CD8-positive, alpha-beta memory T cell (primary cell): ENCODE data around the gene WNT7A. TPM values are rescaled to one million over a fixed set of nuclear protein-coding genes. Genes with fewer than 3 reads are reported as not detected.

Source experiments
- CTCF ChIA-PET: fragments of 350-600 bp; sonication (Branson Sonifier 250); formaldehyde crosslinking; loops from one replicate; lab custom pipeline; 2021; ENCODE audit warnings: antibody characterized with exemption; lab: Charles Lee
- POLR2A ChIA-PET: fragments of 350-600 bp; sonication (Branson Sonifier 250); formaldehyde crosslinking; loops from one replicate; lab custom pipeline; 2021; ENCODE audit warnings: antibody characterized with exemption; lab: Charles Lee
- DNase-seq, 5 donors: peaks; one replicate each; pipeline versions ENCODE4 v3.0.0 to v3.0.0-alpha.2; 2020 to 2022; ENCODE audit warnings: mixed read lengths in 1 of 5
- H3K27ac ChIP-seq: one replicate; pipeline ENCODE4 v1.7.0; 2013; ENCODE audit warnings: low read depth, mild to moderate bottlenecking, low read length, moderate library complexity
- H3K27me3 ChIP-seq: 2 replicates; pipeline ENCODE4 v1.7.0; 2013; ENCODE audit warnings: low read length, mild to moderate bottlenecking; ENCODE audit not compliant: insufficient read depth, poor library complexity, severe bottlenecking
- H3K36me3 ChIP-seq: 2 replicates; pipeline ENCODE4 v1.7.0; 2013; ENCODE audit warnings: mild to moderate bottlenecking, low read length, moderate library complexity; ENCODE audit not compliant: insufficient read depth
- H3K4me1 ChIP-seq: 2 replicates; pipeline ENCODE4 v1.7.0; 2013; ENCODE audit warnings: mild to moderate bottlenecking, low read length, moderate library complexity; ENCODE audit not compliant: insufficient read depth
- H3K4me3 ChIP-seq: 2 replicates; pipeline ENCODE4 v1.7.0; 2013; ENCODE audit warnings: mild to moderate bottlenecking, low read length
- H3K9me3 ChIP-seq: 2 replicates; pipeline ENCODE4 v1.7.0; 2013; ENCODE audit warnings: mild to moderate bottlenecking, low read length
- H3K27ac Mint-ChIP-seq, 8 donors: one replicate each; pipeline ENCODE4 v1.8.0; 2020 to 2021; ENCODE audit warnings: mixed read lengths in 8 of 8, mild to moderate bottlenecking in 6 of 8, inconsistent platforms in 3 of 8, moderate library complexity in 3 of 8
- H3K27me3 Mint-ChIP-seq, 2 donors: one replicate each; pipeline ENCODE4 v1.8.0; 2020 to 2021; ENCODE audit warnings: mixed read lengths in 2 of 2, mild to moderate bottlenecking in 1 of 2, moderate library complexity in 1 of 2
- H3K36me3 Mint-ChIP-seq, 3 donors: one replicate each; pipeline ENCODE4 v1.8.0; 2020 to 2021; ENCODE audit warnings: mixed read lengths in 3 of 3, inconsistent platforms in 1 of 3, mild to moderate bottlenecking in 1 of 3
- H3K4me1 Mint-ChIP-seq, 3 donors: one replicate each; pipeline ENCODE4 v1.8.0; 2020 to 2021; ENCODE audit warnings: mixed read lengths in 3 of 3, inconsistent platforms in 1 of 3, mild to moderate bottlenecking in 1 of 3
- H3K4me3 Mint-ChIP-seq, 7 donors: one replicate each; pipeline ENCODE4 v1.8.0; 2020 to 2021; ENCODE audit warnings: mixed read lengths in 7 of 7, mild to moderate bottlenecking in 6 of 7, moderate library complexity in 4 of 7, inconsistent platforms in 2 of 7
- H3K9me3 Mint-ChIP-seq, 5 donors: one replicate each; pipeline ENCODE4 v1.8.0; 2020 to 2022; ENCODE audit warnings: mixed read lengths in 5 of 5, mild to moderate bottlenecking in 3 of 5, moderate library complexity in 2 of 5, inconsistent platforms in 1 of 5
- polyA plus RNA-seq: library from polyadenylated mRNA; unstranded; fragments of 300-500 nt; fragmentation: Illumina TruSeq; gene quantifications from one replicate; pipeline ENCODE4 v1.2.3, GENCODE V29; 2021
- total RNA-seq, 2 experiments: library from RNA; stranded (reverse); gene quantifications; one replicate each; pipeline ENCODE4 v1.2.3, GENCODE V29; 2021

WNT7A gene
- total and polyA plus RNA-seq, 3 experiments from 2014 or later = 0.31 to 1.5 (median 0.38) TPM

DNA sequence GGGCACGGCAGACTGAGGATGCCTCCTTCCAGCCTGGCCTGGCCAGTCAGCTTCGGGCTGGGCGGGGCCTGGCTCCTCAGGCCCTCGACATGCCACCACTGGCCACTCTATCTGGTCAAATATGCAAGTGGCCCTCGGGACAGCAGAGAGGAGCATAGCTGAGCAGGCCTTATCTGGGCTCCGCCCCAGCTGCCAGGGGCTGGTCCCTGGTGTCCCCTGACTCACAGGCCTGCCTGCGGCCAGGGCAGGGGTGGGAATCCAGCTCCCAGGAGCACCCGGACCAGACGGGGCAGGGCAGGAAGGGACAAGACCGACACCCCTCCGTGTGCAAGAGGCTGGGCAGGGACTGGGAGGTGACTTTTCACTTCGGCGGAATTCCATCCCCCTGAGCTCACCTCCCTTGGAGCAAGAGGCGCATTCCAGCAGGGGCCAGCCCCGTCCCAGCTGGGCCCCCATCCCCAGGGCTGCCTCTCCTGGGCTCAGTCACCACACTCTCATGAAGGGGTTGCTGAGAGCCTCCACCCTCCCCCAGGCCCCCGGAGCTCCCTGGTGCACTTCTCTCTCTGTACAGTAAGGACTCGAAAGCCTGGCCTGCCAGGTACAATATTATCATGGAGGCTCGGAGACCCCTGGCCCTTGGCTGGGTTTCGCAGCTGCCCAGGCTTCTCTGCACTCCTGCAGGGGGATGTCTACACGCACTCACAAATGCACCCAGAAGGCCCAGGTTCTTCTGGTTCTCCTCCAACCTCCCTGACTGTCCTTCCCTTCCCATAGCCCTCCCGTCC lies 29.5 kb downstream of the WNT7A start:
- POLR2A ChIA-PET = no interaction called here
- peak overlapping the region in 1 of 8 donors; percentile 34 for H3K27ac Mint-ChIP-seq

DNA sequence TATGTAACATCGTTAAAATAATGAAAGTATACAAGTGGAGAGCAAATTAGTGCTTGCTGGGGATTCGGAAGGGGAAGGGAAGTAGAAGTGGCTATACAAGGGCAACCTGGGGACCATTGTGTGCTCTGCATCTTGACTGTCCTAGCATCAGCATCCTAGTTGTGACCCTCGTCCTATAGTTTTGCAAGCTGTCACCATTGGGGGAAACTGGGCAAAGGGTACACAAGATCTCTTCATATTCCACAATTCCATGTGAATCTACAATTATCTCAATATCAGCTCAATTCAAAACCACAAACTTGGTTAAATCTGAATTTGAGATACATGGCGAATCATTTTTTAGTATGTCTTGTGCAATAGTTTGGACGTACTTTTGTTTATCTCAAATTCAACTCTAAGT lies 30.9 kb downstream of the WNT7A start:
- Histone ChIP-seq H3K4me3 (no peak overlapping the region), H3K4me1 (no peaks in the 10 kb centered on the region), H3K36me3 (no peaks in the 10 kb centered on the region), H3K27ac (no peak overlapping the region), H3K9me3 (no peaks in the 10 kb centered on the region), H3K27me3 (peaks cover 4% of the 10 kb centered on the region)
- Mint-ChIP-seq H3K4me1 (peaks cover 2 to 15% (median 5%) of the 10 kb centered on the region in 3 donors), H3K4me3 (no peak overlapping the region), H3K27ac (no peak overlapping the region), H3K27me3 (peaks cover 8 to 16% of the 10 kb centered on the region in 2 donors), H3K9me3 (no peaks in the 10 kb centered on the region), H3K36me3 (peaks cover 0 to 5% (median 5%) of the 10 kb centered on the region in 3 donors)
- no peak for DNase-seq
- ChIA-PET POLR2A (no interaction called here), CTCF (interaction anchor here (1.3 kb wide), 1 partner anchor 32 kb away, joined by 3 read pairs; no protein-coding TSS in a partner anchor)

More for the DNA sequence above, 29.5 kb downstream of the WNT7A start:
- Histone ChIP-seq H3K27me3 (no peaks in the 10 kb centered on the region), H3K4me1 (no peaks in the 10 kb centered on the region), H3K27ac (no peak overlapping the region), H3K36me3 (no peaks in the 10 kb centered on the region), H3K9me3 (no peaks in the 10 kb centered on the region), H3K4me3 (no peak overlapping the region)
- no peak overlapping the region for H3K4me3 Mint-ChIP-seq
- H3K36me3 Mint-ChIP-seq = peaks cover 0 to 7% (median 5%) of the 10 kb centered on the region in 3 donors
- peaks cover 2 to 18% (median 5%) of the 10 kb centered on the region in 3 donors for H3K4me1 Mint-ChIP-seq
- no peak for DNase-seq
- no peaks in the 10 kb centered on the region for H3K9me3 Mint-ChIP-seq
- peaks cover 8 to 16% of the 10 kb centered on the region in 2 donors for H3K27me3 Mint-ChIP-seq
- CTCF ChIA-PET = interaction anchor here (0.9 kb wide), 1 partner anchor 12 kb away, joined by 4 read pairs; no protein-coding TSS in a partner anchor

DNA sequence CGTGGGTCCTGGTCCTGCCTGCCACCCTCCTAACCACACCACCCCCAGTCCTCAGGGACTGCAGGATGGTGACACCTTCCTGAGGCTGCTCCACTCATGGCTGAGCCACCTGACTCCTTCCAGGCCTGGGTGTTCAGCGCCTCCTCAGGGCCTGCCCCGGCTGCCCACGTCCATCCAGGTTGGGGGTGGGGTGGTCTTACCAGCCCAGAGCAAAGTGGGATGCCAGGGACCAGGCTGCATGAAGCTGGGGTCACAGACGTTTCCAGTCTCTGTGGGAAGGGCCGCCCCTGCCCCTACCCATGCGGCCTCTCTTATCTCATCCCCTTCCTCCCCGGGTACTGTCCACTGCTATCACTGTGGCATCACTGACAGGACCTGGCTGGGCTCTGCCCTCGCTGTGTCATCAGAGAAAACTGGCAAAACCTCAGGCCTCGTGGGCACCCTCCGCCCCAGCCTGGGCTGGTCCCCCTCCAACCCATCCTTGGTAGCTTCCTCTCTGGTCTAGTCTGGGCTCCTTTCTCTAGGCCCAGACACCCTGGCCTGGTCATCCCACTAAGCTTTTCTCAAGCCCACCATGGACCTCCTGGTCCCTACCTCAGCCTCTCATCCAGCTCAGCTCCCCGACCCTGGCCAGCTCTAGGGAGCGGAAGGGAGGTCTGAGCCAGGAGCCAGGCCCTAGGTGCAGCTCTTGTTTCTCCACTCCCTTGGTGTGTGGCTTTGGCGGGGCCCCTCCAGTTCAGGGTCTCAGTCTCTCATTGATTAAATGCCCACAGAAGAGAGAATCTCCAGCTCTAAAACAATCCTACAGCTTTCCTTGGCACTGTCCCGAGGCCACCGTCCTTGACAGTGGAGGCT lies 32.9 kb downstream of the WNT7A start:
- POLR2A ChIA-PET = no interaction called here

GRCh38 chr3:13846238-13846637 lies 33.6 kb downstream of the WNT7A start:
- Mint-ChIP-seq H3K9me3 (no peaks in the 10 kb centered on the region), H3K4me1 (peaks cover 0 to 5% (median 0%) of the 10 kb centered on the region in 3 donors), H3K27me3 (peaks cover 5 to 10% of the 10 kb centered on the region in 2 donors), H3K27ac (peak overlapping the region in 1 of 8 donors; percentile 39), H3K4me3 (no peak overlapping the region), H3K36me3 (peaks cover 0 to 5% (median 1%) of the 10 kb centered on the region in 3 donors)
- Histone ChIP-seq H3K9me3 (no peaks in the 10 kb centered on the region), H3K27me3 (peaks cover 4% of the 10 kb centered on the region), H3K4me3 (no peak overlapping the region), H3K4me1 (no peaks in the 10 kb centered on the region), H3K27ac (no peak overlapping the region), H3K36me3 (no peaks in the 10 kb centered on the region)
- ChIA-PET POLR2A (no interaction called here), CTCF (interaction anchor here (1.2 kb wide), 1 partner anchor 196 kb away, joined by 3 read pairs; no protein-coding TSS in a partner anchor)
- DNase-seq = no peak

More for the DNA sequence above, 32.9 kb downstream of the WNT7A start:
- Histone ChIP-seq H3K4me1 (no peaks in the 10 kb centered on the region), H3K4me3 (no peak overlapping the region), H3K27me3 (peaks cover 4% of the 10 kb centered on the region), H3K27ac (no peak overlapping the region), H3K36me3 (no peaks in the 10 kb centered on the region), H3K9me3 (no peaks in the 10 kb centered on the region)
- Mint-ChIP-seq H3K4me3 (no peak overlapping the region), H3K36me3 (peaks cover 0 to 5% (median 3%) of the 10 kb centered on the region in 3 donors), H3K27me3 (peaks cover 5 to 16% of the 10 kb centered on the region in 2 donors), H3K4me1 (peaks cover 0 to 5% (median 5%) of the 10 kb centered on the region in 3 donors), H3K9me3 (no peaks in the 10 kb centered on the region), H3K27ac (no peak overlapping the region)
- CTCF ChIA-PET = interaction anchor here (1.2 kb wide), 1 partner anchor 197 kb away, joined by 3 read pairs; no protein-coding TSS in a partner anchor
- DNase-seq = no peak

DNA sequence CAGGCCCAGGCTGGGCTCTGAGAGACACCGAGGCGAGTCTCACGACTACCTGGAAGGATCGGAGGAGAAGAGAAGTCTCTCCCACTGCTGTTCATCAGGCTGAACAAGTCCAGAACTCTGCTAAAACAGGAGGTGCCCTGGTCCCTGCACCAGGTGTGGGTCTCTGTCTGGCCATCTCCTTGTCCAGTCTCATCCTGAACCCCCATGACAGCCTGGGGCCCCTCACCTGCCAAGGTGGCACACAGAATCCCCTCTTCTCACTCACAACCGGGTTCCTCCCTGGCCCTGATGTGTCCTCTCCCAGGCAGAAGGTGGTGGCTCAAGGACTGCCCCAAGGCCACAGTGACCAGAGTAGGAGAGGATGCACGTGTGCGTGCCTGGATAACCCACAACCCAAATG lies 34.1 kb downstream of the WNT7A start:
- ChIA-PET POLR2A (no interaction called here), CTCF (interaction anchor here (1.1 kb wide), 1 partner anchor 35 kb away, joined by 3 read pairs; no protein-coding TSS in a partner anchor)
- Histone ChIP-seq H3K27ac (no peak overlapping the region), H3K4me1 (no peaks in the 10 kb centered on the region), H3K36me3 (no peaks in the 10 kb centered on the region), H3K9me3 (no peaks in the 10 kb centered on the region), H3K4me3 (no peak overlapping the region), H3K27me3 (peaks cover 4% of the 10 kb centered on the region)
- Mint-ChIP-seq H3K27me3 (peaks cover 3 to 5% of the 10 kb centered on the region in 2 donors), H3K36me3 (peaks cover 0 to 5% (median under 1%) of the 10 kb centered on the region in 3 donors), H3K27ac (no peak overlapping the region), H3K4me3 (no peak overlapping the region), H3K9me3 (no peaks in the 10 kb centered on the region), H3K4me1 (peaks cover 0 to 5% (median 0%) of the 10 kb centered on the region in 3 donors)
- DNase-seq = no peak

GRCh38 chr3:13844911-13845310 lies 35.0 kb downstream of the WNT7A start:
- ChIA-PET CTCF (interaction anchor here (1.1 kb wide), 1 partner anchor 36 kb away, joined by 3 read pairs; no protein-coding TSS in a partner anchor), POLR2A (no interaction called here)
- no peaks in the 10 kb centered on the region for H3K9me3 ChIP-seq
- H3K27me3 ChIP-seq = peaks cover 4% of the 10 kb centered on the region
- no peaks in the 10 kb centered on the region for H3K4me1 ChIP-seq
- Mint-ChIP-seq H3K4me3 (no peak overlapping the region), H3K36me3 (peaks cover 0 to 5% (median 0%) of the 10 kb centered on the region in 3 donors), H3K9me3 (no peaks in the 10 kb centered on the region), H3K27ac (no peak overlapping the region), H3K27me3 (peaks cover 2 to 5% of the 10 kb centered on the region in 2 donors), H3K4me1 (peaks cover 0 to 5% (median 0%) of the 10 kb centered on the region in 3 donors)
- no peak for DNase-seq
- H3K27ac ChIP-seq = no peak overlapping the region
- H3K4me3 ChIP-seq = no peak overlapping the region
- H3K36me3 ChIP-seq = no peaks in the 10 kb centered on the region

DNA sequence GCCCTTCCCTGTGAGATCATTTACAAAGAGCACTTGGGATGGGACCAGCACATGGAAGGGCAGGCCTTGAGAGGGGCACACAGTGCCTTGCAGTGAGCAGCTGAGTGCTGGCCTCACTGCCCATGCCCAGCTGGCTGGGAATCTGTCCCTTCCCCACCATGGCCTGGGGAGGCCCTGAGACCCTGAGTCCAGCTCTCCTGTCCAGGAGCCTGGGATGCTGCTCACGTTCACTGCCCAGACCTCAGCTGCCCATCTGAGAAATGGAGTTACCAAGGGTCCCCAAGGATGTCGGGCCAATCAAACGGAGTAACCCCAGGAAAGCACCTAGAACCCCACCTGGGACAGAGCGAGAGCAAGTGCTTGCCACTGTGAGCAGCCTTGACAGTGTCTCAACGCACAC lies 35.6 kb downstream of the WNT7A start:
- peaks cover 4% of the 10 kb centered on the region for H3K27me3 ChIP-seq
- H3K36me3 Mint-ChIP-seq = peaks cover 0 to under 1% (median 0%) of the 10 kb centered on the region in 3 donors
- H3K4me3 ChIP-seq = no peak overlapping the region
- H3K4me1 ChIP-seq = no peaks in the 10 kb centered on the region
- H3K36me3 ChIP-seq = no peaks in the 10 kb centered on the region
- no peak overlapping the region for H3K27ac ChIP-seq
- no peaks in the 10 kb centered on the region for H3K9me3 ChIP-seq
- DNase-seq = no peak
- CTCF ChIA-PET = no interaction called here
- peaks cover 0 to under 1% (median 0%) of the 10 kb centered on the region in 3 donors for H3K4me1 Mint-ChIP-seq
- no peaks in the 10 kb centered on the region for H3K9me3 Mint-ChIP-seq
- no peak overlapping the region for H3K27ac Mint-ChIP-seq
- no peak overlapping the region for H3K4me3 Mint-ChIP-seq
- peaks cover 0 to 2% of the 10 kb centered on the region in 2 donors for H3K27me3 Mint-ChIP-seq
- POLR2A ChIA-PET = no interaction called here
